ENCODE results near the gene CERS6.
"Not testable (repeated sequence)": the region's sequence is repeated elsewhere in the genome, so short reads cannot be mapped to it uniquely, and the experiment has no call there.

Gene CERS6

GRCh38 chr2:168734199-168734760 lies 278.2 kb downstream of the CERS6 start:
- no peak for DNase-seq (ENCODE audit: low read depth)

DNA sequence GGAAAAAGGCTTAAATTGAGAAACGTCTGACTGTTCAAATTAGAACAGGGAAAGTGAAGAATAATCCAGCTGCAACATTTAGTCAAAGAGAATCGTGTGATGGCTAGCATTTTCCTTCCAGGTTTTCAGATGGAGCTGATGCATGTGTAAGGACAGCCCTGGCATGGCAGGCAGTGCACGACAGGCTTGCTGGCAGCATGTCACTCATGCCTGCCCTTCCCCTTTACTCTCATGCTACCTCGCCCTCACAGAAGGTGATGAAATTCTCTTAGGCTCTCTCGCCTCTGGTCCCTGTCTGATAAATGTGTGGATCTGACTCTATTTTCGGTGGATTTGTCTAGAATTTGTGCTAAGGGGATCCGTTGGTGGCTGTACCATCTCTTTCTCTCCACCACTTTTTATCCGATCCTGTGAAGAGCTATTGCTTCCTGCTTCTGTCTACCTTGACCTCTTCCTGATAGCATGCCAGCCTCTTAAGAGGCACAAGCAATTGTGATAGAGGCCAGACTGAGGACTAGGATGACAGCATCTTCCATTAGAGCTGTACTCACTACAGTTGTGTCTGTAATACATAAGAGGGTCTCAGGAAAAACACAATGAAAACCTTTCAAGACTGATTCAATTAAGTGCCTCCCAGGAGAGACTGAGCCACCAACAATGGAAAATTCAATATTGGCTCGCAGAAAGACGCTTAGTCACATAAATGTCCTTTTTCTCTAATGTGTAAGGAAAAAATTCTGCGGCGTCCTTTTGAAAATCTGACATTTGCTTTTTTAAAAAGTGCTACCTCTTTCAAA lies 280.8 kb downstream of the CERS6 start:
- no peak for DNase-seq (ENCODE audit: low read depth)

- no peak for DNase-seq (ENCODE audit: low read depth)
Observed at GRCh38 chr2:168738062-168738461, 282.0 kb downstream of the CERS6 start.

- DNase-seq (ENCODE audit: low read depth), result peak; percentile 35
Observed at GRCh38 chr2:168740360-168740759, 284.3 kb downstream of the CERS6 start.

DNA sequence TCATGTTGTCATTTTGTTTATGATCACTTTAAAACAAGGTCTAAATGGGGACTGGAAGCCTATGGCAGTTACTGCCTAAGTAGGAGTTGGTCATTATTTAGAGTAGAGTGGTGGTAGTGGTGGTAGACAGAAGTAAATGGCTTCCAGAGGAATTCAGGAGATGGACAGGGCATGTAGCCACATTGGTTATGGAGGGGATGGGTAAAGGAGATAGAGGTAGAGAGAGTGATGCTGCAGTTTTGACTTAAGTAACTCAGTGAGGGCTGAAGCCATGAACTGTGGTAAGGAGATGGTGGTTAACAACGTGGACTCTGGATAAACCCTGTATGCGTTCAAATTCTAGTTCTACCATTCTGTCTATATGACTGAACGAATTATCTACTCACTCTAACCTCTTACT lies 284.7 kb downstream of the CERS6 start:
- no peak for DNase-seq (ENCODE audit: low read depth)

DNA sequence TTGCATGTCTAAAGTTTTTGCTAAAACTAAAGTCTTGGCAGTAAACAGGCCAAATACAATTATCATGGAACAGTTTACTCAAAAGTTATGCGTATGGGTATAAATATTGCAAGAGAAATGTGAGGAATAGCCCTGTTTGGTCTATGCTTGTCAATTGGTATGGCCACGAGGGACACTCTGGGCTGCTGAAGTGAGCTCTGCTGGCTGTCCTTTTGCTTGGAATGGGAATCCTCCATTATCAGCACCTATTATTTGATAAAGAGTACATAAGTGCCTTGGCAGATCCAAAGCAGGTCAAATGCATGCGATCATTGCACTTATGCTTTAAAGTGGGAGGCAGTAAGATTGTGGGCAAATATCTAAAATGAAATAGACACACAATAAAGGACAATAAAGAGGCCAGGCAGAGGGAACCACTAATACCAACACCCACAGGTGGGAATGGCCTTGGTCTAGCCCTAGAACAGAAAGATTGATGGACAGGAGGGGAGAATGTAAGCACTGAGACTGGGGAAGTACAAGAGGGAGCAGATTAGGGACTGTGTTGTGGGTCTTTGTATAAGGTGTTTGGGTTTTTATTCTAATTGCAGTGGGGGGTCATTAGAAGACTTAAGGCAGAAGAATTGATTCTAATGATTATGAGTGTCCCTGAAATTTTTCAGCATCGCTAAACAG lies 286.3 kb downstream of the CERS6 start:
- DNase-seq (ENCODE audit: low read depth), result no peak

- DNase-seq (ENCODE audit: low read depth), result no peak
Observed at GRCh38 chr2:168744844-168745243, 288.8 kb downstream of the CERS6 start.

- DNase-seq (ENCODE audit: low read depth), result no peak
Observed at GRCh38 chr2:168748461-168748860, 292.4 kb downstream of the CERS6 start.

DNA sequence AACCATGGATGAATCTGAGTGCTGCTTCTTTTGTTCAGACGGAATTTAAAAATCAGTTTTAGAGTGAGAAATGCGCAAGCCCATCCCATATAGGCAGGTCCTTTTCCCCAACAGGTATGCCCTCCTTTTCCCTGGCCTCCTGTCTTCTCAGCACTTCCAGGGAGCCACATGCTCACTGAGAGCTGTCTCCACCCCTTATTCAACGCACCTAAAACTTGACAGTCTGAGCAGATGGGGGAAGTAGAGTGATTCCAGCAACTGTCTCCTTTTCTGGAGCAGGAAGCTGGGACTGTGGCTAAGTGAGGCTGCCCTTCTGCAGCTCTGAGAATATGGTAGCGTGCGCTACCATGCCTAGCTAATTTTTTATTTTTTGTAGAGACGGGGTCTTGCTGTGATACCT lies 293.2 kb downstream of the CERS6 start:
- no peak for DNase-seq (ENCODE audit: low read depth)

GRCh38 chr2:168751104-168751740 lies 295.1 kb downstream of the CERS6 start:
- no peak for DNase-seq (ENCODE audit: low read depth)

GRCh38 chr2:168752361-168752760 lies 296.3 kb downstream of the CERS6 start:
- no peak for DNase-seq (ENCODE audit: low read depth)

DNA sequence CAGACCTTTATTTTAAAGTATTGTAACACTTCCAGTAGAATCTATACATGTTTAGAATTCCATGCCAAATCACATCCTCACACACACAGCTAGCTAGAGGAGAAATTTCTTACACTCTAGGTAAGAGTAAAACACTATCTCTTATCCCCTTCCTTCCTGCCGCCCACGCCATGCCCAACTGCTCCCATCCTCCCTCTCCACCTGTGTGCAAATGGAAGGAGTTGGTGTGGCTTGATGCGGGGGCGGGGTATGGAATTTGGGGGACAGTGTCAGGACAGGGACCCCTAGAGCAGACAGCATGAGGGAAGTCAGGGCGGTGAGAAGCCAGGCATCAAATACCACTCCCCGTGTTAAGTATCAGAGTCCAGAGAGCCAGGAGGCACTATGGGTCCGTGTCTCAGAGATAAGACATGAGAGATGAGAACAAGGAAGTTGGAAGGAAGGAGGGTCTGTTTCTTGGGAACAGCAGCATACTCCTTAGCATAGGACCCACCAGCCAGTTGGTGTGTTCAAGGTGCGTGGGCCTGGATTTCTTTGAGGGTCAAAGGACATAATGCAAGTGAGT lies 297.8 kb downstream of the CERS6 start:
- no peak for DNase-seq (ENCODE audit: low read depth)

- no peak for DNase-seq (ENCODE audit: low read depth)
Observed at GRCh38 chr2:168757223-168757622, 301.2 kb downstream of the CERS6 start.

DNA sequence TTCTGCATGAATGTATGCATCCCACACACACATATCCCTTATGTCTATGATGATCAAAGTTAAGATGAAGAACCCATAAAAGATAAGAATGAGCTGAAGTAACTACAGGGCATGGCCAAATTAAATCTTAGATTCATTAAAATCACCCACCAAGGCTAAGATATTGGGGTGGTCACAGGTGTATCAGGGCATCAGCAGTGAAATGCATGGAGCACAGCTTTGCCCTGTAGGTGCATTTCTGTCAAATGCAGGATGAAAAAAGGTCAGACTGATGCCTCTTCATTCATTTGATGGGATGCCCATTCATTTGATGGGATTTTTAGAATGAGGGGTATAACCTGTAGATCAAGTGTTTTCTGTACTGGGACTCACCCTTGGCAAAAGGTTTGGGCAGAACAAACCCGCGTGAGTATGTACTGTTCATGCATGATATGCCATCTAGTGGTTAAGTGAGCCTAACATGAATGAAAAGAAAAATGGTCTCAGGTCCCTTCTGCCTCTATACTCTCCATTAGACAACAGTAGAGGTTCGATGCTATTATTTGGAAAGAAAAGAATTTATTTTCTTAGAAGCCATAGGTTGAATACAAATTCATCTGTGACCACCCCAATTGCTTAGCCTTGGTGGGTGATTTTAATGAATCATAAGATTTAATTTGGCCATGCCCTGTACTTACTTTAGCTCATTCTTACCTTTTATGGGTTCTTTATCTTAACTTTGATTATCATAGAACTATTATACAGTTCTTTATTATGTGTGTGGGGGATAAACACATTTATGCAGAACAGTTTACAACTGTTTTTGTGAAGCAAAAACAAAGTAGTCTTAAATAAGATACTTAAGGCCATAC lies 303.1 kb downstream of the CERS6 start:
- peak; percentile 62 for DNase-seq (ENCODE audit: low read depth)

- DNase-seq (ENCODE audit: low read depth), result no peak
Observed at GRCh38 chr2:168765401-168765800, 309.3 kb downstream of the CERS6 start.

DNA sequence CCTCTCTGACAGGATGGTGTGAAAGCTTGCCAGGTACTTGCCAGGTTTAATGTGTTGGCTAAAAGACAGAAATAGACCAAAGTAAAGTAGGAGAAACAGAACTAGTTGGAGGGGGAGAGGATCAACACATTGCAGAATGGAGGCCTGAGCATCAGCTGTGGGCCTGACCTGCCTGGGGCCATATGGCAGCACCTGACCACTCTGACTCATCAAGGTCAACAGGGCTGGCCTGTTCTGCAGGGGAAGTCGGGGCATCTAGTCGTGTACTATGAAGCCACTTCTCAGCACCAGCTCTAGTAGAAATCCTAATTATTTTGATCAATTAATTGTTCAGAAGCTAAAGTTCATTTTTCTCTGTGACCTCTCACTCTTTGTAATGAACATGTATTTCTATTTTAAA lies 310.5 kb downstream of the CERS6 start:
- DNase-seq (ENCODE audit: low read depth), result no peak

DNA sequence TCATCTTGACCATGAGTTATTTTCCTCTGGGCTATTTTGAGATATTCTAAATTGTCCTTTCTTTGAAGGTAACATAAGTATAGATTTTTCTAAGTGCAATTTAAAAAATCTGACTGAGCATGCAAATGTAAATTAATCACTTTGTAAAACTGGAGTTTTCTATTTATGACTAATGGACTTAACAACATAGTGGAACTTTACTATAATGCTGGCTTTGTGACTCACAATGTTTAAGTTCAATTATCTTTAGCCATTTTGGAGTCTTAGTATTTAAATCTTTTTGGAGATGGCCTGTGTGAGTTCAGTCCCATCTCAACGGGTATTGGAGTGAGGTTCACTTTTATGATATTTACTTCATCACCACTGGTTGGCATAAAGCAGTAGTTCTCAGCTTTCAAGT lies 311.2 kb downstream of the CERS6 start:
- peak; percentile 4 for DNase-seq (ENCODE audit: low read depth)

GRCh38 chr2:168768357-168768756 lies 312.3 kb downstream of the CERS6 start:
- not testable (repeated sequence) for DNase-seq (ENCODE audit: low read depth)

DNA sequence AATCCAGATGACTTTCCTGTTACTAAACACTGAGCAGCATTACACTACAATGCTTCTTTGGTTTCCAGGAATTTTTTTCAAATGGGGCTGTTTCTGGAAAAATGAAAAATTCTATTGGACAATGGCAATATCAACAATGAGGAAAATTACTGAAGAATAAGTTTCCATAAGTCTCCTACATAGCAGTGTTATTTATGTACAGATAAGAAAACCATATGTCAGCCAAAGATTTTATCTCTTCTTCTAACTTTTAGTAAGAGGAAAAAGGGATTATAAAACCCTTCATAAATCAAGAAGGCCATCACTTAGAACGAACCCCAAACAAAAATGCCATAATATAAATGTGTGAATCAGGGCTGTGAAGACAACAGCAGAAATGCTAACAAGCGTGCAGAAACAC lies 314.7 kb downstream of the CERS6 start:
- no peak for DNase-seq (ENCODE audit: low read depth)

DNA sequence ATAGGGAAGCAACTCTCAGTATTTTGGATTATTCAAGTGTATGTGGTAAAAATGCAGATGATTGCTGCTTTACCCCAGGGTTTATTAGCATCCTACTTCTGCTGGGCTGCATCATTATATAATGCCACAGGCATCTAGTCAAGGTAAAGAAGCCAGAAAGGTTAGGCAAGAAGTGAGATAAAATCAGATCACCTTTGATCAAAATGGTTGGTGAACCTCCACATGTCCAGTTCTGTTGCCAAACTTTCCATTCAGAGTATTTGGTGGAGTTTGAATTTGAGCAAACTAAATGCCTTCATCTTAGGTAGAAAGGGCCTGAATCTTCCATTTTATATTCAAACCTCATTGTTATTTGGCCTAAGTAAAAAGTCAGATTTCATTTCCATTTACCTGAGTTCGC lies 316.6 kb downstream of the CERS6 start:
- DNase-seq (ENCODE audit: low read depth), result no peak

- no peak for DNase-seq (ENCODE audit: low read depth)
Observed at GRCh38 chr2:168773128-168773527, 317.1 kb downstream of the CERS6 start.
